H1 (cell line): ENCODE results near the gene AXIN2.

Experiments used
- BRCA1 ChIP-seq: IDR thresholded peaks from 2 replicates; pipeline ENCODE4 v1.6.1; 2012; ENCODE audit warnings: low read depth, low read length, improper control_type of control experiment
- POLR2A ChIP-seq, 2 experiments: IDR thresholded peaks; 1 replicate in 1 of 2; 2 replicates in 1 of 2; pipeline ENCODE4 v1.6.1; 2011; ENCODE audit warnings: low read depth in 2 of 2, low read length in 2 of 2, mild to moderate bottlenecking in 2 of 2; ENCODE audit errors: control extremely low read depth in 1 of 2
- POLR2AphosphoS5 ChIP-seq: IDR thresholded peaks from 2 replicates; pipeline ENCODE4 v1.6.1; 2011; ENCODE audit warnings: low read depth, low read length
- TF ChIP-seq, protein P1 (sequence below), 3 experiments: IDR thresholded peaks; 1 replicate in 2 of 3; 2 replicates in 1 of 3; pipeline versions ENCODE4 v1.5.1 to v1.6.1; 2011; ENCODE audit warnings: low read length in 3 of 3, mild to moderate bottlenecking in 3 of 3, inconsistent platforms in 2 of 3, low read depth in 1 of 3, moderate library complexity in 1 of 3; ENCODE audit not compliant: insufficient read depth in 1 of 3; ENCODE audit errors: control extremely low read depth in 1 of 3

DNA sequence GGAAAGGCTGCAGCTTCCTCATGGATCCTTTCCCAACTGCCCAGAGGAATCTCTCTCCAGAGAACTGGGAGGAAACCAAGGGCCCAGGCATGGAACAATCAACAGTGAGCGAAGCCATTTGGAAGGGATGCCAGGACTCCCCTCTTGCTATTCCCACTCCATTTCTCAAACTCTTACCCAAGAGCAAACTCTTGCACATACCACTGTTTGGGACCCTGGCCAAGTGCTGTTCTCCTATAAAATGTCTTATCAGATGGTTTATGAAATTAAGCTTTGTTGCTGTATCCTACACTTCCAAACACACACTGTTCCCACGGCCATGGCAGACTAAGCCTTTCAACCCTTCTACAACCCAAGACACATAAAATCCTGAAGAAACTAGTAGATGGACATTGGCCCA is 48.3 kb upstream of the AXIN2 start:
- no peak for TF ChIP-seq POLR2AphosphoS5
- TF ChIP-seq POLR2A (IDR thresholded peaks at IDR 0.05; ENCODE audit: control extremely low read depth in 1 of 2, low read depth in 2 of 2, low read length in 2 of 2): no peak
- TF ChIP-seq, protein P1, sequence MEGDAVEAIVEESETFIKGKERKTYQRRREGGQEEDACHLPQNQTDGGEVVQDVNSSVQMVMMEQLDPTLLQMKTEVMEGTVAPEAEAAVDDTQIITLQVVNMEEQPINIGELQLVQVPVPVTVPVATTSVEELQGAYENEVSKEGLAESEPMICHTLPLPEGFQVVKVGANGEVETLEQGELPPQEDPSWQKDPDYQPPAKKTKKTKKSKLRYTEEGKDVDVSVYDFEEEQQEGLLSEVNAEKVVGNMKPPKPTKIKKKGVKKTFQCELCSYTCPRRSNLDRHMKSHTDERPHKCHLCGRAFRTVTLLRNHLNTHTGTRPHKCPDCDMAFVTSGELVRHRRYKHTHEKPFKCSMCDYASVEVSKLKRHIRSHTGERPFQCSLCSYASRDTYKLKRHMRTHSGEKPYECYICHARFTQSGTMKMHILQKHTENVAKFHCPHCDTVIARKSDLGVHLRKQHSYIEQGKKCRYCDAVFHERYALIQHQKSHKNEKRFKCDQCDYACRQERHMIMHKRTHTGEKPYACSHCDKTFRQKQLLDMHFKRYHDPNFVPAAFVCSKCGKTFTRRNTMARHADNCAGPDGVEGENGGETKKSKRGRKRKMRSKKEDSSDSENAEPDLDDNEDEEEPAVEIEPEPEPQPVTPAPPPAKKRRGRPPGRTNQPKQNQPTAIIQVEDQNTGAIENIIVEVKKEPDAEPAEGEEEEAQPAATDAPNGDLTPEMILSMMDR (IDR thresholded peaks at IDR 0.05; ENCODE audit: control extremely low read depth in 1 of 3, insufficient read depth in 1 of 3, low read depth in 1 of 3, low read length in 3 of 3): no peak
- TF ChIP-seq BRCA1: no peak
